ENCODE data around the gene SH3BGRL3. TPM values are rescaled to one million over a fixed set of nuclear protein-coding genes. Genes with fewer than 3 reads are reported as not detected.
A peak's percentile ranks its signal among the peaks of the same experiment; 100 is the strongest.

The SH3BGRL3 gene
- total RNA-seq, 1 donor from 2014 or later = 412 TPM

GRCh38 chr1:26237230-26237966 lies 42.5 kb upstream of the SH3BGRL3 start:
- H3K27me3 Mint-ChIP-seq (ENCODE audit: unreplicated experiment) = peaks cover 1% of the 10 kb centered on the region
- H3K36me3 Mint-ChIP-seq (ENCODE audit: unreplicated experiment) = no peaks in the 10 kb centered on the region
- DNase-seq = no peak
- no peak for TF ChIP-seq CTCF (IDR thresholded peaks at IDR 0.05; ENCODE audit: partially characterized antibody, unreplicated experiment)
- H3K4me1 Mint-ChIP-seq (ENCODE audit: low read depth, unreplicated experiment) = peaks cover 7% of the 10 kb centered on the region
- H3K9me3 Mint-ChIP-seq (ENCODE audit: unreplicated experiment) = peaks cover 8% of the 10 kb centered on the region
- peak overlapping the region; percentile 20 for H3K4me3 Mint-ChIP-seq (ENCODE audit: unreplicated experiment)
- no peak overlapping the region for H3K27ac Mint-ChIP-seq (ENCODE audit: unreplicated experiment)

GRCh38 chr1:26239936-26240335 lies 40.0 kb upstream of the SH3BGRL3 start:
- TF ChIP-seq CTCF (IDR thresholded peaks at IDR 0.05; ENCODE audit: partially characterized antibody, unreplicated experiment) = no peak
- DNase-seq = no peak
- no peaks in the 10 kb centered on the region for H3K27me3 Mint-ChIP-seq (ENCODE audit: unreplicated experiment)
- no peak overlapping the region for H3K27ac Mint-ChIP-seq (ENCODE audit: unreplicated experiment)
- no peaks in the 10 kb centered on the region for H3K36me3 Mint-ChIP-seq (ENCODE audit: unreplicated experiment)
- H3K9me3 Mint-ChIP-seq (ENCODE audit: unreplicated experiment) = no peaks in the 10 kb centered on the region
- H3K4me1 Mint-ChIP-seq (ENCODE audit: low read depth, unreplicated experiment) = peaks cover 7% of the 10 kb centered on the region
- no peak overlapping the region for H3K4me3 Mint-ChIP-seq (ENCODE audit: unreplicated experiment)

GRCh38 chr1:26252718-26253117 lies 27.2 kb upstream of the SH3BGRL3 start:
- Mint-ChIP-seq H3K36me3 (ENCODE audit: unreplicated experiment) (peaks cover 5% of the 10 kb centered on the region), H3K9me3 (ENCODE audit: unreplicated experiment) (peaks cover 3% of the 10 kb centered on the region), H3K4me1 (ENCODE audit: low read depth, unreplicated experiment) (no peaks in the 10 kb centered on the region), H3K27me3 (ENCODE audit: unreplicated experiment) (no peaks in the 10 kb centered on the region), H3K27ac (ENCODE audit: unreplicated experiment) (no peak overlapping the region), H3K4me3 (ENCODE audit: unreplicated experiment) (no peak overlapping the region)
- DNase-seq = no peak
- no peak for TF ChIP-seq CTCF (IDR thresholded peaks at IDR 0.05; ENCODE audit: partially characterized antibody, unreplicated experiment)

GRCh38 chr1:26254404-26254803 lies 25.5 kb upstream of the SH3BGRL3 start:
- H3K9me3 Mint-ChIP-seq (ENCODE audit: unreplicated experiment) = peaks cover 3% of the 10 kb centered on the region
- no peak for TF ChIP-seq CTCF (IDR thresholded peaks at IDR 0.05; ENCODE audit: partially characterized antibody, unreplicated experiment)
- H3K36me3 Mint-ChIP-seq (ENCODE audit: unreplicated experiment) = peaks cover 5% of the 10 kb centered on the region
- DNase-seq = no peak
- H3K27ac Mint-ChIP-seq (ENCODE audit: unreplicated experiment) = no peak overlapping the region
- no peaks in the 10 kb centered on the region for H3K4me1 Mint-ChIP-seq (ENCODE audit: low read depth, unreplicated experiment)
- no peak overlapping the region for H3K4me3 Mint-ChIP-seq (ENCODE audit: unreplicated experiment)
- H3K27me3 Mint-ChIP-seq (ENCODE audit: unreplicated experiment) = no peaks in the 10 kb centered on the region

GRCh38 chr1:26257222-26257621 lies 22.7 kb upstream of the SH3BGRL3 start:
- Mint-ChIP-seq H3K36me3 (ENCODE audit: unreplicated experiment) (peaks cover 5% of the 10 kb centered on the region), H3K4me1 (ENCODE audit: low read depth, unreplicated experiment) (no peaks in the 10 kb centered on the region), H3K9me3 (ENCODE audit: unreplicated experiment) (peaks cover 3% of the 10 kb centered on the region), H3K4me3 (ENCODE audit: unreplicated experiment) (no peak overlapping the region), H3K27ac (ENCODE audit: unreplicated experiment) (no peak overlapping the region), H3K27me3 (ENCODE audit: unreplicated experiment) (no peaks in the 10 kb centered on the region)
- TF ChIP-seq CTCF (IDR thresholded peaks at IDR 0.05; ENCODE audit: partially characterized antibody, unreplicated experiment) = no peak
- no peak for DNase-seq

All from glutamatergic neuron (in vitro differentiated cells).